K562 (cell line): ENCODE data around the gene ENTPD6. TPM values are rescaled to one million over a fixed set of nuclear protein-coding genes. Genes with fewer than 3 reads are reported as not detected.

Experiments used
- ATAC-seq: fragments of 200-7000 bp; cut with Tn5 transposase; 3 replicates; pipeline ENCODE4 v1.9.1; 2020; ENCODE audit warnings: moderate library complexity
- BruUV-seq: library from RNA; stranded (reverse); fragments of 400-500 nt; replicated peaks from 2 replicates; lab custom pipeline; 2021; lab: Mats Ljungman, UMichigan
- CTCF ChIA-PET: fragments of 300-600 bp; formaldehyde crosslinking; extraction: SDS; loops from one replicate; lab custom pipeline; 2021; ENCODE audit warnings: low intra/inter-chr PET ratio; lab: Yijun Ruan, JAX
- POLR2A ChIA-PET: fragments of 300-600, 350-650 bp; sonication (Branson Sonifier 250); formaldehyde crosslinking; extraction: SDS; loops from one replicate; lab custom pipeline; 2021; ENCODE audit warnings: antibody characterized with exemption, inconsistent platforms; lab: Yijun Ruan, JAX
- DNase-seq, 4 experiments: peaks; one replicate each; pipeline versions ENCODE4 v3.0.0 to v3.0.0-alpha.2; 2011 to 2018; ENCODE audit warnings: low spot score in 3 of 4, mixed read lengths in 3 of 4; ENCODE audit errors: extremely low read depth in 1 of 4
- FAIRE-seq: peaks from 2 replicates; lab custom pipeline; 2011; peaks lifted over from hg19 to GRCh38; lab: Jason Lieb, UNC
- H2AFZ ChIP-seq: 2 replicates; pipeline ENCODE4 v1.6.0; 2011; ENCODE audit warnings: low read depth, low read length, control low read depth, inconsistent platforms
- H3K27ac ChIP-seq: fragments of 200-600 bp; 3 replicates; pipeline ENCODE4 v1.8.0; 2011; ENCODE audit warnings: low read depth, mild to moderate bottlenecking, control low read depth, inconsistent platforms, low read length, moderate library complexity, mixed read lengths; ENCODE audit errors: extremely low read depth
- H3K27me3 ChIP-seq, 2 experiments: fragments of 300-600 bp in 1 of 2; 2 replicates in 1 of 2; 3 replicates in 1 of 2; pipeline versions ENCODE4 v1.6.0 to v1.8.0; 2011; ENCODE audit warnings: inconsistent platforms in 2 of 2, low read length in 2 of 2, mild to moderate bottlenecking in 1 of 2, mixed read lengths in 1 of 2, moderate library complexity in 1 of 2; ENCODE audit not compliant: control insufficient read depth in 2 of 2, insufficient read depth in 2 of 2
- H3K36me3 ChIP-seq: fragments of 300-600 bp; 3 replicates; pipeline ENCODE4 v1.8.0; 2011; ENCODE audit warnings: mild to moderate bottlenecking, low read length, inconsistent platforms; ENCODE audit not compliant: control insufficient read depth, insufficient read depth
- H3K4me1 ChIP-seq, 2 experiments: fragments of 200-600 bp in 1 of 2; replicated peaks in 1 of 2; 2 replicates in 1 of 2; 3 replicates in 1 of 2; pipeline versions ENCODE4 v1.5.1 to v1.8.0; 2011; ENCODE audit warnings: inconsistent platforms in 2 of 2, low read length in 2 of 2, mild to moderate bottlenecking in 1 of 2, mixed read lengths in 1 of 2, moderate library complexity in 1 of 2; ENCODE audit not compliant: control insufficient read depth in 2 of 2, insufficient read depth in 2 of 2
- H3K4me2 ChIP-seq: 2 replicates; pipeline ENCODE4 v1.6.1; 2011; ENCODE audit warnings: low read length, control low read depth, inconsistent platforms, mixed read lengths; ENCODE audit not compliant: insufficient read depth
- H3K4me3 ChIP-seq: fragments of 200-600 bp; sonication (generic), shearing (Covaris generic); 2 replicates; pipeline ENCODE4 v1.5.1; 2016; ENCODE audit warnings: control low read depth, inconsistent platforms
- H3K79me2 ChIP-seq: fragments of 200-600 bp; 3 replicates; pipeline ENCODE4 v1.8.0; 2011; ENCODE audit warnings: low read length, inconsistent platforms; ENCODE audit not compliant: control insufficient read depth, insufficient read depth
- H3K9ac ChIP-seq, 2 experiments: 2 replicates each; pipeline versions ENCODE4 v1.6.0 to v1.6.1; 2011; ENCODE audit warnings: low read depth in 2 of 2, low read length in 2 of 2, control low read depth in 1 of 2, inconsistent platforms in 1 of 2, mild to moderate bottlenecking in 1 of 2, mixed read lengths in 1 of 2; ENCODE audit not compliant: insufficient read depth in 1 of 2
- H3K9me1 ChIP-seq: one replicate; pipeline ENCODE4 v1.6.0; 2011; ENCODE audit warnings: inconsistent platforms, mild to moderate bottlenecking, low read length, moderate library complexity; ENCODE audit not compliant: control insufficient read depth, insufficient read depth
- H3K9me3 ChIP-seq: replicated peaks from 2 replicates; pipeline ENCODE4 v1.5.1; 2011; ENCODE audit warnings: low read depth, low read length, inconsistent platforms; ENCODE audit not compliant: control insufficient read depth, insufficient read depth
- H4K20me1 ChIP-seq: replicated peaks from 2 replicates; pipeline ENCODE4 v1.6.1; 2011; ENCODE audit warnings: low read length, inconsistent platforms, mixed read lengths; ENCODE audit not compliant: control insufficient read depth, insufficient read depth
- CREM ChIP-seq: IDR thresholded peaks from 2 replicates; pipeline ENCODE4 v1.6.1; 2014; ENCODE audit warnings: antibody characterized with exemption, low read depth
- ERF ChIP-seq: fragments of 450-650 bp; formaldehyde crosslinking; IDR thresholded peaks from 2 replicates; pipeline ENCODE4 v1.4.0; 2020; ENCODE audit warnings: mild to moderate bottlenecking, mixed read lengths
- RB1 ChIP-seq: fragments of 450-650 bp; IDR thresholded peaks from 2 replicates; pipeline ENCODE4 v1.6.1; 2017; ENCODE audit warnings: low read depth, mild to moderate bottlenecking
- ZBTB17 ChIP-seq: fragments of 450-650 bp; formaldehyde crosslinking; IDR thresholded peaks from 2 replicates; pipeline ENCODE4 v1.4.0; 2020; ENCODE audit warnings: mild to moderate bottlenecking
- ZNF146 ChIP-seq: IDR thresholded peaks from one replicate; pipeline ENCODE4 v1.6.1; 2018; ENCODE audit warnings: missing compliant biosample characterization; ENCODE audit not compliant: unreplicated experiment
- ZNF23 ChIP-seq: fragments of 250-450 bp; sonication (Bioruptor Pico); IDR thresholded peaks from 2 replicates; pipeline ENCODE4 v1.4.0; 2020; ENCODE audit warnings: mild to moderate bottlenecking
- WGBS: fragments of 100-300 bp; shearing (Covaris generic); methylation state at CpG from one replicate; pipeline ENCODE4 v1.1.6; 2016; ENCODE audit warnings: low coverage, mixed read lengths; ENCODE audit not compliant: insufficient coverage; ENCODE audit errors: missing lambda C conversion rate; 5-methylcytosine and 5-hydroxymethylcytosine counted together
- in situ Hi-C: fragments of 300-500 bp; cut with MboI; formaldehyde crosslinking; loops from 4 replicates; pipeline ENCODE4 v1.15.0; 2018; ENCODE audit warnings: inconsistent platforms, mixed read lengths
- intact Hi-C: fragments of 100-400 bp; cut with micrococcal nuclease; formaldehyde crosslinking; loops from 2 replicates; pipeline ENCODE4 v1.14.2; 2022
- polyA plus RNA-seq, 8 experiments: library from polyadenylated mRNA; depleted of rRNA in 4 of 8; stranded (reverse) in 5 of 8; unstranded in 3 of 8; fragments of >200 nt; fragmentation: Nextera tagmentation in 2 of 8; fragmentation: Illumina TruSeq in 1 of 8; extraction: Ambion mirVana in 2 of 8; extraction: Trizol in 1 of 8; gene quantifications; 2 replicates each; pipeline versions ENCODE4 v1.2.1 to v1.2.3, GENCODE V29; 2011 to 2014; ENCODE audit warnings: inconsistent platforms in 1 of 8, missing spikeins in 1 of 8
- total RNA-seq, 7 experiments: library from RNA; depleted of rRNA in 6 of 7; stranded (reverse); fragments of >200 nt in 6 of 7; fragmentation: Illumina TruSeq in 2 of 7; extraction: Trizol in 2 of 7; gene quantifications; 2 replicates each; pipeline versions ENCODE4 v1.2.1 to v1.2.3, GENCODE V29; 2011 to 2021; ENCODE audit warnings: low replicate concordance in 1 of 7
- TF ChIP-seq, protein P1 (sequence below): sonication (generic); formaldehyde crosslinking; IDR thresholded peaks from 2 replicates; pipeline ENCODE4 v1.8.0; 2022; ENCODE audit warnings: missing genetic modification reagents, mild to moderate bottlenecking, borderline replicate concordance
- TF ChIP-seq, protein P2 (sequence below): sonication (generic); formaldehyde crosslinking; IDR thresholded peaks from 2 replicates; pipeline ENCODE4 v1.9.0; 2022; ENCODE audit warnings: mild to moderate bottlenecking, missing genetic modification reagents
- TF ChIP-seq, protein P3 (sequence below): fragments of 450-650 bp; formaldehyde crosslinking; IDR thresholded peaks from 2 replicates; pipeline ENCODE4 v1.4.0; 2022; ENCODE audit warnings: mild to moderate bottlenecking, moderate library complexity

ENTPD6 gene
- total and polyA plus RNA-seq, 9 of the 15 experiments (the other 6 are each of a cell fraction or from before 2014, with no cell fraction given), result 0.82 to 36.8 (median 22.4) TPM

DNA sequence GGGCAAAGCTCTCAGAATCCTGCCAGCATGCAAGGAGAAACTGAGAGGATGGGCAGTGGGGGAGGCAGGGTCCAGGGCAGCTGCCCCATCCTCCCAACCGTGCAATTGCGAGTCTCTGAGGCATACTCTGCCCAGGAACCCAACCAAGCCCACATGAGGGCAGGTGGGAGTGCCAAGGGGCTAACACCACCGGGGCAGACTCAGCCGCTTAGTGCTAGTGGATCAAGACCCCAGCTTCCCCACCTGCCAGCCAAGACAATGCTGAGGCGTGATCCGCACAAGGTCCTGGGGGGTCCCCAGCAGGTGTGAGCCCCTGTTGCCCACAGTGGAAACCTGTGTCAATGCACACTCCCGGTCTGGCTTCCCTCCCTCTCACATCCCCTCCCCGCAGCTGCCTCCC, 48.5 kb upstream of the ENTPD6 start (continued):
- TF ChIP-seq, protein P1, sequence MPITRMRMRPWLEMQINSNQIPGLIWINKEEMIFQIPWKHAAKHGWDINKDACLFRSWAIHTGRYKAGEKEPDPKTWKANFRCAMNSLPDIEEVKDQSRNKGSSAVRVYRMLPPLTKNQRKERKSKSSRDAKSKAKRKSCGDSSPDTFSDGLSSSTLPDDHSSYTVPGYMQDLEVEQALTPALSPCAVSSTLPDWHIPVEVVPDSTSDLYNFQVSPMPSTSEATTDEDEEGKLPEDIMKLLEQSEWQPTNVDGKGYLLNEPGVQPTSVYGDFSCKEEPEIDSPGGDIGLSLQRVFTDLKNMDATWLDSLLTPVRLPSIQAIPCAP, result no peak
- TF ChIP-seq ERF (CRISPR knock-in tag) (no peak), CREM (no peak), ZNF23 (CRISPR knock-in tag) (no peak)

DNA sequence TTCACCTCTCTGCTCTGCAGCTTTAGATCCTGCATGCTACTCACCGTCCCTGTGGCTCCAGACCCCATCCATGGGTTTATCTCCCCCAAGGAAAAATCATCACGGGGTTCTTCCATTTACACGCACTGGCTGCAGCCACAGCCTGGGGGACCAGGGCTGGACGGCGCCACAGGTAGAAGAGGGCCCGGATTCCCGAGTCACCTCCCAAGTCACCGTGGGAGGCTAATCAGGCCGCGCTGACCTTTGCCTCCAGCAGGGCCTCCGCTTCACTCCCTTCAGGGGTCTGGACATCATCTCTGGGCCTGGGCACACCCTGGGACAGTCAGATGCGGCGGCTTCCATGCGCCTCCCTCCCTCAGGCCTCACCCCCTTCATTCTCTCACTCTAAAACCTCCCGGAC, 47.8 kb upstream of the ENTPD6 start:
- no peak overlapping the region for H3K9ac ChIP-seq
- POLR2A ChIA-PET, result no interaction called here
- H3K79me2 ChIP-seq, result no peaks in the 10 kb centered on the region
- H2AFZ ChIP-seq, result no peak overlapping the region
- no peak overlapping the region for H3K4me3 ChIP-seq
- H3K27ac ChIP-seq, result no peak overlapping the region
- no peaks in the 10 kb centered on the region for H3K9me3 ChIP-seq
- H3K4me2 ChIP-seq, result no peak overlapping the region
- no TSS peak for BruUV-seq
- DNase-seq (no peak), FAIRE-seq (no peak), ATAC-seq (no peak; the same call in 2 of the 3 replicates)
- peaks cover 0 to 9% of the 10 kb centered on the region in 2 experiments; a peak in 1 of 5 replicates for H3K4me1 ChIP-seq
- in situ Hi-C loops, result no loop called here
- intact Hi-C loops, result no loop called here
- no peaks in the 10 kb centered on the region for H3K36me3 ChIP-seq
- peaks cover 9 to 39% of the 10 kb centered on the region in 2 experiments; a peak in 4 of 5 replicates for H3K27me3 ChIP-seq
- WGBS, result 2% methylated on average over 11 of the region's 15 CpGs
- no peaks in the 10 kb centered on the region for H4K20me1 ChIP-seq
- TF ChIP-seq ZNF146 (CRISPR knock-in tag) (no peak), RB1 (no peak), ZBTB17 (no peak)
- TF ChIP-seq, protein P2, sequence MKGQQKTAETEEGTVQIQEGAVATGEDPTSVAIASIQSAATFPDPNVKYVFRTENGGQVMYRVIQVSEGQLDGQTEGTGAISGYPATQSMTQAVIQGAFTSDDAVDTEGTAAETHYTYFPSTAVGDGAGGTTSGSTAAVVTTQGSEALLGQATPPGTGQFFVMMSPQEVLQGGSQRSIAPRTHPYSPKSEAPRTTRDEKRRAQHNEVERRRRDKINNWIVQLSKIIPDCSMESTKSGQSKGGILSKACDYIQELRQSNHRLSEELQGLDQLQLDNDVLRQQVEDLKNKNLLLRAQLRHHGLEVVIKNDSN (CRISPR knock-in tag), result no peak
- TF ChIP-seq, protein P3, sequence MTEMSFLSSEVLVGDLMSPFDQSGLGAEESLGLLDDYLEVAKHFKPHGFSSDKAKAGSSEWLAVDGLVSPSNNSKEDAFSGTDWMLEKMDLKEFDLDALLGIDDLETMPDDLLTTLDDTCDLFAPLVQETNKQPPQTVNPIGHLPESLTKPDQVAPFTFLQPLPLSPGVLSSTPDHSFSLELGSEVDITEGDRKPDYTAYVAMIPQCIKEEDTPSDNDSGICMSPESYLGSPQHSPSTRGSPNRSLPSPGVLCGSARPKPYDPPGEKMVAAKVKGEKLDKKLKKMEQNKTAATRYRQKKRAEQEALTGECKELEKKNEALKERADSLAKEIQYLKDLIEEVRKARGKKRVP (CRISPR knock-in tag), result no peak
- CTCF ChIA-PET, result no interaction called here
- no peaks in the 10 kb centered on the region for H3K9me1 ChIP-seq
